Ishikawa (cell line): ENCODE results near the gene AQP2.

Experiments
- CEBPB ChIP-seq: IDR thresholded peaks from 2 replicates; pipeline ENCODE4 v1.6.1; 2012
- CREB1 ChIP-seq: IDR thresholded peaks from 2 replicates; pipeline ENCODE4 v1.6.1; 2012; ENCODE audit warnings: low read depth
- EGR1 ChIP-seq: IDR thresholded peaks from 2 replicates; pipeline ENCODE4 v1.6.1; 2012
- EP300 ChIP-seq: IDR thresholded peaks from 2 replicates; pipeline ENCODE4 v1.6.1; 2012; ENCODE audit warnings: borderline replicate concordance
- FOXM1 ChIP-seq: IDR thresholded peaks from 2 replicates; pipeline ENCODE4 v1.6.1; 2012; ENCODE audit warnings: low read depth, borderline replicate concordance
- MAX ChIP-seq: IDR thresholded peaks from 2 replicates; pipeline ENCODE4 v1.6.1; 2012
- NFIC ChIP-seq: IDR thresholded peaks from 2 replicates; pipeline ENCODE4 v1.6.1; 2012
- RAD21 ChIP-seq: IDR thresholded peaks from 2 replicates; pipeline ENCODE4 v1.6.1; 2012; ENCODE audit warnings: low read depth
- REST ChIP-seq: IDR thresholded peaks from 2 replicates; pipeline ENCODE4 v1.6.1; 2012; ENCODE audit warnings: low read depth, mild to moderate bottlenecking
- TAF1 ChIP-seq: IDR thresholded peaks from 2 replicates; pipeline ENCODE4 v1.6.1; 2012; ENCODE audit warnings: low read depth, mild to moderate bottlenecking
- TCF12 ChIP-seq: IDR thresholded peaks from 2 replicates; pipeline ENCODE4 v1.6.1; 2012; ENCODE audit warnings: low read depth
- TEAD4 ChIP-seq: IDR thresholded peaks from 2 replicates; pipeline ENCODE4 v1.6.1; 2012
- USF1 ChIP-seq: IDR thresholded peaks from 2 replicates; pipeline ENCODE4 v1.6.1; 2012
- YY1 ChIP-seq: IDR thresholded peaks from 2 replicates; pipeline ENCODE4 v1.6.1; 2012; ENCODE audit warnings: low read depth
- ZBTB7A ChIP-seq: IDR thresholded peaks from 2 replicates; pipeline ENCODE4 v1.6.1; 2012; ENCODE audit warnings: low read depth

Gene AQP2

GRCh38 chr12:49917166-49917787, 33.3 kb upstream of the AQP2 start:
- TF ChIP-seq EGR1 = no peak
- no peak for TF ChIP-seq REST
- no peak for TF ChIP-seq RAD21
- TF ChIP-seq EP300 = no peak

- TF ChIP-seq TCF12 (no peak), REST (no peak), CEBPB (no peak), USF1 (no peak), EGR1 (no peak), EP300 (no peak), MAX (no peak), RAD21 (no peak), ZBTB7A (no peak), FOXM1 (no peak), YY1 (no peak), CREB1 (no peak), NFIC (no peak), TEAD4 (no peak), TAF1 (no peak)
Observed at GRCh38 chr12:49917788-49918173, 32.8 kb upstream of the AQP2 start.

GRCh38 chr12:49920241-49920914, 30.2 kb upstream of the AQP2 start:
- TF ChIP-seq EGR1 (no peak), NFIC (no peak), FOXM1 (no peak), REST (no peak), TCF12 (no peak), TEAD4 (no peak), USF1 (no peak), RAD21 (no peak), CREB1 (no peak), MAX (no peak), CEBPB (no peak), ZBTB7A (no peak), EP300 (no peak), TAF1 (no peak), YY1 (no peak)

GRCh38 chr12:49920915-49921286, 29.6 kb upstream of the AQP2 start:
- TF ChIP-seq REST = no peak
- no peak for TF ChIP-seq RAD21
- TF ChIP-seq YY1 = no peak
- no peak for TF ChIP-seq EGR1
- no peak for TF ChIP-seq EP300
- TF ChIP-seq FOXM1 = no peak
- TF ChIP-seq MAX = no peak
- no peak for TF ChIP-seq USF1
- TF ChIP-seq TCF12 = no peak
- TF ChIP-seq CEBPB = no peak
